Right forelimb (tissue), 1 donor: Measurements from ENCODE around the gene ZNF155.
"Not testable (repeated sequence)": the region's sequence is repeated elsewhere in the genome, so short reads cannot be mapped to it uniquely, and the experiment has no call there.

ENCODE experiments used
- DNase-seq: peaks from one replicate; pipeline ENCODE4 v3.0.0-alpha.2; 2018

ZNF155 gene

GRCh38 chr19:43983912-43984686 lies at the start of gene ZNF155:
Gene ZNF155 (plus strand): TSS chr19:43984188. CDS start chr19:43988544, 4,356 bp downstream.
- peak; percentile 90 for DNase-seq

- peak; percentile 96 for DNase-seq
These were observed 48.8 kb upstream of the ZNF155 start, which contains the start of gene ZNF45 for GRCh38 chr19:43934985-43935708. Gene ZNF45 (minus strand): TSS chr19:43935282. CDS start chr19:43922185, 13,097 bp downstream.

- no peak for DNase-seq
These were observed 47.8 kb upstream of the ZNF155 start for GRCh38 chr19:43936188-43936587.

- DNase-seq = no peak
These were observed 44.3 kb upstream of the ZNF155 start for GRCh38 chr19:43939557-43940260.

- DNase-seq = no peak
These were observed 43.3 kb upstream of the ZNF155 start for GRCh38 chr19:43940719-43941118.

- no peak for DNase-seq
These were observed 42.8 kb upstream of the ZNF155 start for GRCh38 chr19:43941209-43941608.

- not testable (repeated sequence) for DNase-seq
These were observed 36.6 kb upstream of the ZNF155 start for GRCh38 chr19:43947412-43947811.

GRCh38 chr19:43949803-43950202 lies 34.2 kb upstream of the ZNF155 start:
- not testable (repeated sequence) for DNase-seq

- peak; percentile 90 for DNase-seq
These were observed 32.9 kb upstream of the ZNF155 start, which contains the start of gene ZNF221 for GRCh38 chr19:43950834-43951645. Gene ZNF221 (plus strand): TSS chr19:43951228. CDS start chr19:43962727, 11,499 bp downstream.

- DNase-seq = no peak
These were observed 27.2 kb upstream of the ZNF155 start for GRCh38 chr19:43956827-43957226.

GRCh38 chr19:43957891-43958290 lies 26.1 kb upstream of the ZNF155 start:
- DNase-seq = no peak

- no peak for DNase-seq
These were observed 23.6 kb upstream of the ZNF155 start for GRCh38 chr19:43960411-43960810.

GRCh38 chr19:43966079-43966694 lies 17.8 kb upstream of the ZNF155 start:
- DNase-seq = no peak

- DNase-seq = no peak
These were observed 7.3 kb upstream of the ZNF155 start for GRCh38 chr19:43976732-43977131.

GRCh38 chr19:43983544-43983911 lies 460 bp upstream of the ZNF155 start:
- DNase-seq = no peak

GRCh38 chr19:43984687-43985000 lies 656 bp downstream of the ZNF155 start:
- DNase-seq = peak; percentile 57

- no peak for DNase-seq
These were observed 13.8 kb downstream of the ZNF155 start for GRCh38 chr19:43997631-43998290.

- DNase-seq = no peak
These were observed 18.2 kb downstream of the ZNF155 start for GRCh38 chr19:44002212-44002565.

GRCh38 chr19:44002566-44003460 lies 18.8 kb downstream of the ZNF155 start, which contains the start of gene ZNF230:
Gene ZNF230 (plus strand): TSS chr19:44002957. CDS start chr19:44007079, 4,122 bp downstream.
- DNase-seq = peak; percentile 91

- no peak for DNase-seq
These were observed 19.5 kb downstream of the ZNF155 start for GRCh38 chr19:44003461-44004009.
